ENCODE results near the gene PKHD1.

DNA sequence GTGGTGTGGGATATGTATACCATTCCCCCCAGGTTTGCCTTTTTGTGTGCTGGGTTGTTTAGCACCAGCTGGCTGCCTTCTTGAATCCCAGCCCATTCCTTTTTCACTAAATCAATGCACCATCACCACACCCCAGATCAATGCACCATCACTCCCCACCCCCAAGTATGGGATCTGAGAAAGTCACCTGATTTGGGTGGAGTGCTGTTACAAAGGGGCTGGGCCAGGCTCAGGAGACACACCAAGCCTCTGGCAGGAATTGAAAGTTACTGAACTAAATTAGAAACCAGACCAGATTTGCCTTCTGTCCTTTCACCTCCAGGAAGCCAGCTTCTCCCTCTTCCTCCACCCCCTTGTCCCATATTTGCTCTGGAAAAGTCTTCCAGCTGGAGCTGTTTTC, 19.6 kb upstream of the PKHD1 start:
- TF ChIP-seq, protein P1, sequence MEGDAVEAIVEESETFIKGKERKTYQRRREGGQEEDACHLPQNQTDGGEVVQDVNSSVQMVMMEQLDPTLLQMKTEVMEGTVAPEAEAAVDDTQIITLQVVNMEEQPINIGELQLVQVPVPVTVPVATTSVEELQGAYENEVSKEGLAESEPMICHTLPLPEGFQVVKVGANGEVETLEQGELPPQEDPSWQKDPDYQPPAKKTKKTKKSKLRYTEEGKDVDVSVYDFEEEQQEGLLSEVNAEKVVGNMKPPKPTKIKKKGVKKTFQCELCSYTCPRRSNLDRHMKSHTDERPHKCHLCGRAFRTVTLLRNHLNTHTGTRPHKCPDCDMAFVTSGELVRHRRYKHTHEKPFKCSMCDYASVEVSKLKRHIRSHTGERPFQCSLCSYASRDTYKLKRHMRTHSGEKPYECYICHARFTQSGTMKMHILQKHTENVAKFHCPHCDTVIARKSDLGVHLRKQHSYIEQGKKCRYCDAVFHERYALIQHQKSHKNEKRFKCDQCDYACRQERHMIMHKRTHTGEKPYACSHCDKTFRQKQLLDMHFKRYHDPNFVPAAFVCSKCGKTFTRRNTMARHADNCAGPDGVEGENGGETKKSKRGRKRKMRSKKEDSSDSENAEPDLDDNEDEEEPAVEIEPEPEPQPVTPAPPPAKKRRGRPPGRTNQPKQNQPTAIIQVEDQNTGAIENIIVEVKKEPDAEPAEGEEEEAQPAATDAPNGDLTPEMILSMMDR (IDR thresholded peaks at IDR 0.05), result no peak
- TF ChIP-seq, protein P2, sequence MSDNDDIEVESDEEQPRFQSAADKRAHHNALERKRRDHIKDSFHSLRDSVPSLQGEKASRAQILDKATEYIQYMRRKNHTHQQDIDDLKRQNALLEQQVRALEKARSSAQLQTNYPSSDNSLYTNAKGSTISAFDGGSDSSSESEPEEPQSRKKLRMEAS (IDR thresholded peaks at IDR 0.05; ENCODE audit: low read depth), result no peak
- TF ChIP-seq SMC3 (IDR thresholded peaks at IDR 0.05; ENCODE audit: low read depth, low read length) (no peak), FOXJ3 (CRISPR knock-in tag; IDR thresholded peaks at IDR 0.05) (no peak), JUND (IDR thresholded peaks at IDR 0.05) (no peak), POLR2AphosphoS5 (IDR thresholded peaks at IDR 0.05; ENCODE audit: low read depth, low read length) (no peak), GATA2 (CRISPR knock-in tag; IDR thresholded peaks at IDR 0.05) (no peak), EP300 (IDR thresholded peaks at IDR 0.05; ENCODE audit: borderline replicate concordance in 1 of 2, low read depth in 1 of 2, low read length in 1 of 2) (no peak), CHD2 (IDR thresholded peaks at IDR 0.05; ENCODE audit: low read length, partially characterized antibody) (no peak)
- TF ChIP-seq, protein P3, sequence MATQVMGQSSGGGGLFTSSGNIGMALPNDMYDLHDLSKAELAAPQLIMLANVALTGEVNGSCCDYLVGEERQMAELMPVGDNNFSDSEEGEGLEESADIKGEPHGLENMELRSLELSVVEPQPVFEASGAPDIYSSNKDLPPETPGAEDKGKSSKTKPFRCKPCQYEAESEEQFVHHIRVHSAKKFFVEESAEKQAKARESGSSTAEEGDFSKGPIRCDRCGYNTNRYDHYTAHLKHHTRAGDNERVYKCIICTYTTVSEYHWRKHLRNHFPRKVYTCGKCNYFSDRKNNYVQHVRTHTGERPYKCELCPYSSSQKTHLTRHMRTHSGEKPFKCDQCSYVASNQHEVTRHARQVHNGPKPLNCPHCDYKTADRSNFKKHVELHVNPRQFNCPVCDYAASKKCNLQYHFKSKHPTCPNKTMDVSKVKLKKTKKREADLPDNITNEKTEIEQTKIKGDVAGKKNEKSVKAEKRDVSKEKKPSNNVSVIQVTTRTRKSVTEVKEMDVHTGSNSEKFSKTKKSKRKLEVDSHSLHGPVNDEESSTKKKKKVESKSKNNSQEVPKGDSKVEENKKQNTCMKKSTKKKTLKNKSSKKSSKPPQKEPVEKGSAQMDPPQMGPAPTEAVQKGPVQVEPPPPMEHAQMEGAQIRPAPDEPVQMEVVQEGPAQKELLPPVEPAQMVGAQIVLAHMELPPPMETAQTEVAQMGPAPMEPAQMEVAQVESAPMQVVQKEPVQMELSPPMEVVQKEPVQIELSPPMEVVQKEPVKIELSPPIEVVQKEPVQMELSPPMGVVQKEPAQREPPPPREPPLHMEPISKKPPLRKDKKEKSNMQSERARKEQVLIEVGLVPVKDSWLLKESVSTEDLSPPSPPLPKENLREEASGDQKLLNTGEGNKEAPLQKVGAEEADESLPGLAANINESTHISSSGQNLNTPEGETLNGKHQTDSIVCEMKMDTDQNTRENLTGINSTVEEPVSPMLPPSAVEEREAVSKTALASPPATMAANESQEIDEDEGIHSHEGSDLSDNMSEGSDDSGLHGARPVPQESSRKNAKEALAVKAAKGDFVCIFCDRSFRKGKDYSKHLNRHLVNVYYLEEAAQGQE (IDR thresholded peaks at IDR 0.05; ENCODE audit: low read depth, low read length), result no peak

Data from SK-N-SH (cell line).